Activated CD4-positive, alpha-beta T cell treated with anti-CD3 and anti-CD28 coated beads for 36 hours (primary cell): ENCODE measurements around the gene SOX4. TPM values are rescaled to one million over a fixed set of nuclear protein-coding genes. Genes with fewer than 3 reads are reported as not detected.
A peak's percentile ranks its signal among the peaks of the same experiment; 100 is the strongest.

Source experiments
- ATAC-seq: fragments of 200-7000 bp; cut with Tn5 transposase; one replicate; pipeline ENCODE4 v1.10.0; 2021; ENCODE audit warnings: mild to moderate bottlenecking, moderate library complexity
- CTCF ChIA-PET: fragments of 350-600 bp; sonication (Branson Sonifier 250); formaldehyde crosslinking; loops from one replicate; lab custom pipeline; 2021; ENCODE audit warnings: antibody characterized with exemption; lab: Charles Lee
- POLR2A ChIA-PET: fragments of 350-600 bp; sonication (Branson Sonifier 250); formaldehyde crosslinking; loops from one replicate; lab custom pipeline; 2021; ENCODE audit warnings: antibody characterized with exemption, inconsistent platforms; lab: Charles Lee
- DNase-seq: peaks from one replicate; pipeline ENCODE4 v3.0.0-alpha.2; 2020
- H3K27ac Mint-ChIP-seq: one replicate; pipeline ENCODE4 v1.8.0; 2021; ENCODE audit warnings: mixed read lengths
- H3K27me3 Mint-ChIP-seq: one replicate; pipeline ENCODE4 v1.8.0; 2021; ENCODE audit warnings: mixed read lengths
- H3K36me3 Mint-ChIP-seq: one replicate; pipeline ENCODE4 v1.8.0; 2021; ENCODE audit warnings: low read depth, mixed read lengths
- H3K4me1 Mint-ChIP-seq: one replicate; pipeline ENCODE4 v1.8.0; 2021; ENCODE audit warnings: mixed read lengths
- H3K4me3 Mint-ChIP-seq: one replicate; pipeline ENCODE4 v1.8.0; 2021; ENCODE audit warnings: mild to moderate bottlenecking, moderate library complexity, mixed read lengths
- H3K9me3 Mint-ChIP-seq: one replicate; pipeline ENCODE4 v1.8.0; 2021; ENCODE audit warnings: low read depth, mixed read lengths
- intact Hi-C, 2 experiments: fragments of 100-400 bp; cut with DNase I in 1 of 2; cut with micrococcal nuclease in 1 of 2; formaldehyde crosslinking; loops; one replicate each; pipeline versions ENCODE4 v1.14.2 to v1.15.1; 2022 to 2024; cut with DNase I, micrococcal nuclease
- total RNA-seq, 2 experiments: library from RNA; stranded (reverse); gene quantifications; one replicate each; pipeline ENCODE4 v1.2.3, GENCODE V29; 2021

The SOX4 gene
- total RNA-seq, 2 experiments from 2014 or later = 2.3 to 2.5 TPM

DNA sequence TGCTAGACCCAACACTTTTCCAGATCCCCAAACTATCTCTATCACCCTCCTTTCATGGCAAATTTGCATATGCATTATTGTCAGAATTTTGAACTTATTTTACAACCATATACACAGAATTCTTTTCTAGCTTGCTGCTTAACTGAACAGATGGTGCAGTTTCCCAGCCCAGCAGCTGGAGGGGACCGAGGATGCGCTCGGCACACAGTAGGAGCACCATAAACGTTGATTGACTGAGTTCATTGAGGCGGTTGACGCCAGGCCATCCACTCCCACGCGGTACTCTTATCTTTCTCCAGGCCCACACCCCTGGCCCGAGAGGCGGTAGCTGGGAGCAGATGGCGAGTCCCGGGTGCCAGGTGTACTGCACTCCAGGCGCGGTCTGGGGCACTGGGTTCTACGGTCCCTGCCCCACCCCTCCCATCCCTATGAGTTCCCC, 6.8 kb upstream of the SOX4 start:
- POLR2A ChIA-PET = no interaction called here
- intact Hi-C loops = loop anchor here (5.0 to 10.0 kb wide), 3 partner anchors 152 to 1294 kb away; no protein-coding TSS in a partner anchor

DNA sequence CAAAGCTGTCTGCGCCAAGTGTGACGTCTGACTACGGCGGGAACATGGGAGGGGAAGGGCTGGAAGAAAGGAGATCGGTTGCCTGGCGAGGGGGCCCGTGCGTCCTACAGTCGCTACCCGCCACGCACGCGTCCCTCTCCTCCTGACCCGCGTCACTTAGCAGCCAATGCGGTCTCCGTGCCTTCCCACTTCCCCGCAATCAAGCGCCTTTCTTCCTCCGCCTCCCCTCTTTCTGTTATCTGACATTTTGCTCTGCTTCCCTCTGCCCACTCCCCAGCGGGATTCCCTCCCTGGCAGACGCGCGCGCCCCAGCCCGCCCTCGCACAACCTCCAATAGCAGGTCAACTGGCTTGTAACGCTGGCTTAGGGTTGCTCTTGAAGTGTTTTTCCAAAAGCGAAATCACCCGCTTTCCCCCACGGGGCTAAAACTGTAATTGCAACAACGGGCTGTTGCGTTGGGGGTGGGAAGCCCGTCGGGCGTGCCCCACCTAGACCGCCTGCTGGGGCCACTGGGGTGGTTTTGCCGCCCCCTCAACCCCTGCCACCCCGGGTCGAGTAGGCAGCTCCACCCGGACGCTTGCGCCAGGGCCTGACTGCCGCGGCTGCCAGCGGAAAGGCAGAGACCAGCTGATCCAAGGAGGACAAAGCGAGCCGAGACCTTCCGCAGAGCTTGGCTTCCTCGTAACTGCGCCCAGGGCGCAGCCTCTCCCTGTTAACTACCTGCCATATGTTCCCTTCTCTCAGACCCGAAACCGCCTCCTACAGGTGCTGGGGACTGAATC, 6.2 kb upstream of the SOX4 start:
- DNase-seq (peak; percentile 52), ATAC-seq (peak; percentile 20)
- peaks cover 31% of the 10 kb centered on the region for H3K27me3 Mint-ChIP-seq
- intact Hi-C loops = loop anchor here (5.0 to 10.0 kb wide), 3 partner anchors 153 to 1295 kb away; no protein-coding TSS in a partner anchor
- H3K27ac Mint-ChIP-seq = peak overlapping the region; percentile 72
- ChIA-PET POLR2A (interaction anchor here (0.6 to 1.2 kb wide), 2 partner anchors 240 to 1027 kb away, joined by 3 read pairs; no protein-coding TSS in a partner anchor), CTCF (interaction anchor here (0.6 to 3.7 kb wide), 6 partner anchors 11 to 1289 kb away, joined by 3 to 37 read pairs (median 3); no protein-coding TSS in a partner anchor)
- no peaks in the 10 kb centered on the region for H3K36me3 Mint-ChIP-seq
- H3K4me1 Mint-ChIP-seq = peaks cover 9% of the 10 kb centered on the region
- no peaks in the 10 kb centered on the region for H3K9me3 Mint-ChIP-seq
- H3K4me3 Mint-ChIP-seq = peak overlapping the region; percentile 80

More for the DNA sequence above, 6.8 kb upstream of the SOX4 start:
- Mint-ChIP-seq H3K4me3 (peak overlapping the region; percentile 80), H3K9me3 (no peaks in the 10 kb centered on the region), H3K36me3 (no peaks in the 10 kb centered on the region), H3K27ac (no peak overlapping the region), H3K27me3 (peaks cover 28% of the 10 kb centered on the region), H3K4me1 (peaks cover 9% of the 10 kb centered on the region)
- CTCF ChIA-PET = interaction anchor here (0.6 to 3.7 kb wide), 3 partner anchors 11 to 1023 kb away, joined by 3 to 37 read pairs (median 15); no protein-coding TSS in a partner anchor
- no peak for DNase-seq
- no peak for ATAC-seq

DNA sequence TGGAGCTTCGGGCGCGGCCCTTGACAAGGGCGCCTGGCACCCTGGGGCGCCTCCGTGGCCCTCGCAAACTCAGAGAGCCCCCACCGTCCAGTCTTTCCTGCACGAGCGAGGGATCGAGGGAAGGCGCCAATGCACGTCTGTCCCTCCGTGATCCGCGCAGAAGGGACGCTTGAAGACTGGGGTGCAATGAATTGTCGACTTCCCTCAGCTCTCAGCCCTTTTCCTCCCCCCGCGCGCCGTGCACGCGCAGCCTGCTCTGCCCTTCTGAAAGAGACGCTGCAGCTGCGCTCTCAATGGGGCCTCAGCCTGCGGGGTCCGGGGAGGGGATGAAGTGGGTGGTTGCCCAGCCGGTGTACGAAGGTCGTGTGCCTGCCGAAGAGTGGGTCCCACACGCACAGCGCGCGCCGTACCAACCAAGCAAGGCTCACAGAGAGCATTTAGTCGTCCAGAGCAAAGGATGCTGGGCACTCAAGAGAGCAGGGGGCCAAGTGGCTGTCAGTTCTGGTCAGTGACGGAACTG, 5.5 kb upstream of the SOX4 start:
- H3K36me3 Mint-ChIP-seq = no peaks in the 10 kb centered on the region
- peaks cover 34% of the 10 kb centered on the region for H3K27me3 Mint-ChIP-seq
- intact Hi-C loops = loop anchor here (2.0 to 10.0 kb wide), 7 partner anchors 149 to 1495 kb away; no protein-coding TSS in a partner anchor
- ATAC-seq (peak; percentile 43), DNase-seq (peak; percentile 63)
- no peaks in the 10 kb centered on the region for H3K9me3 Mint-ChIP-seq
- H3K27ac Mint-ChIP-seq = peak overlapping the region; percentile 72
- ChIA-PET CTCF (interaction anchor here (0.6 to 3.7 kb wide), 10 partner anchors 10 to 1290 kb away, joined by 3 to 37 read pairs (median 3); no protein-coding TSS in a partner anchor), POLR2A (interaction anchor here (0.6 to 1.2 kb wide), 2 partner anchors 239 to 1028 kb away, joined by 3 read pairs; no protein-coding TSS in a partner anchor)
- H3K4me3 Mint-ChIP-seq = peak overlapping the region; percentile 80
- peaks cover 9% of the 10 kb centered on the region for H3K4me1 Mint-ChIP-seq

DNA sequence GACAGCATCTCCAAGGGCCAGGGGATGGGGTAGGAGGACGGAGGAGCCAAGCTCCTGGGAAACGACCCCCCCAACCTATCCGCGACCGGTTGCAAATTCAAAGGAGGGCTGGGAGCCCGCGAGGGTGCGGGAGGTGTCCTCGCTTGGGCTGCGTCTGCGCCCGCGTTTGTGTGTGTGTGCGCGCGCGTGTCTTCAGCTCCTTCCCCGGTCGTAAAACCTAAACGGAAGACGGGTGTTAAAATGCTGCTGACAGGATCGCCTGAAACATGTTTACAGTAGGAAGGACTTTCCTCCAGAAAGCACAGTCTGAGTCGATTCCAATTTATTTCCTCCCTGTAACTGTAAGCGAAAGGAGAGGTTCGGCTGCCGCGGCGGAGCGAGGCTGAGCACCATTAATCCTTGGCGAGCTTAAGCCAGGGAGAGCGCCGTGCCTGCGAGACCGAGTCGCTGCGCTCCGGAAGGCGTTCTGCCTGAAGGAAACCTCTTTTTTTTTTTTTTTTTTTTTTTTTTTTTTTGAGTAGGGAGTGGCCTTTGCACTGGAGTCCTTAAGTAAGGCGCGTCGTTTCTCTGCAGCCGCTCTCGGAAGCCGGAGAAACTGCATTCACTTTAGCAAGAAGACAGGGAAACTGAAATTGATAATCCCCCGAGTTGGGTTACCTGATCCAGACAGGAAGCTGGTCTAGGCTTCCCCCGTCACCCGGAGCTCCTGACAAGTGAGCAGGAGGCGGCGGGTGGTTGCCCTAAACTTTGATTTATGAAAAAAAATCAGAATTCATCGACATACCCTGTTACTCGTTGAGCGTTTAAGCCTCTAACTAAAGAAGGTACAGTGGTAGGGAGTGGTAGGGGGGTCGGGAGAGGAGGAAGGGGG, 4.8 kb upstream of the SOX4 start:
- Mint-ChIP-seq H3K27ac (peak overlapping the region; percentile 72), H3K27me3 (peaks cover 34% of the 10 kb centered on the region), H3K36me3 (no peaks in the 10 kb centered on the region), H3K4me3 (peak overlapping the region; percentile 80), H3K4me1 (peaks cover 9% of the 10 kb centered on the region), H3K9me3 (no peaks in the 10 kb centered on the region)
- CTCF ChIA-PET = interaction anchor here (0.5 to 3.7 kb wide), 17 partner anchors 8 to 1384 kb away, joined by 3 to 37 read pairs (median 3); no protein-coding TSS in a partner anchor
- POLR2A ChIA-PET = interaction anchor here (0.6 to 1.2 kb wide), 4 partner anchors 493 to 1185 kb away, joined by 3 read pairs; no protein-coding TSS in a partner anchor
- ATAC-seq = peak; percentile 37
- peak; percentile 61 for DNase-seq
- intact Hi-C loops = loop anchor here (1.0 to 10.0 kb wide), 9 partner anchors 150 to 1496 kb away; partner anchors contain the start of gene CDKAL1 (in 1 of the 2)

DNA sequence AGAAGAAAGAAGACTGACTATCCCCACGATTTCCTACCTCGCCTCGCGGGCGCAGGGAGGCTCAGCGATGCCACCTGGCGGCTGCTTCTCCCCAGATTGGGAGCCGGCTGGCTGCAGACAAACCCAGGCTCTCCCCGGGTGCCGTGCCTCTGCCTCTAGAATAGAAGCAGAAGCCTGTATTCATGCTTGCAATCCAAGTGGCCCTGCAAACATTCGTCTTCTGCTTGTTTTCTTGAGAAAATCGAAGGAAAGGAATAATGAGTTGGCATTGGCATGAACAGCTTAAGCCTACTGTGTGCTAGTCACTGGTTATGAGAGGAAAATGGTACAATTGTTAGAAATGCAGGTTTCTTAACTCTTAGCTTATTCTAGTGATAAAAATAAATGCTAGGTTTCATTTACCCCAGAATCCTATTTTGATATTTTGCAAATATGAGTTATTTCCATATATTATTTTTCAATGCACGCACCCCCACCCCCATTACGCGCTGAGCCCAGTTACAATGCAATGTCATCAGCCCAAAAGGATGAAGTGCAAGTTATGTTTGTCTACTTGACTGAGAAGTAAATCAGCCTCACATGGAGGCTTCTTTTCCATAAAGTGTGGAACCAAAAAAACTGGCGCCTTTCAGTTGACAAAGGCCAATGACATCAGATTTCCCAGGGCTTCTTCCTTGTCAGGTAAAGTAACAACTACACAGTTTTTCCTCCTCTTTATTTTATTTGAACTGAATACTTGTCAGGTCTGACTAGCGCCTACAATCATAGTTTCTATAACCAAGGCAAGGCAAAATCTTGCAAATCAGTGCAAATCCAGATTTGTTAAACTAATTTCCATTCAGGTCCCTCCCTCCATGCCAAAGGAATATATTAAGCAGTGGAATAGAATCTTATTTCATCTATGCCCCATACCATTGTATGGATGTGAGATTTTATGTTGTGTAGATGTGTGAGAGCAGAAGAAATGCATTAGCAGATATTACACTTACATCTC, 3.9 kb upstream of the SOX4 start:
- Mint-ChIP-seq H3K27me3 (peaks cover 34% of the 10 kb centered on the region), H3K36me3 (no peaks in the 10 kb centered on the region), H3K4me1 (peaks cover 11% of the 10 kb centered on the region), H3K9me3 (no peaks in the 10 kb centered on the region), H3K4me3 (peak overlapping the region; percentile 80), H3K27ac (peak overlapping the region; percentile 72)
- ChIA-PET POLR2A (interaction anchor here (0.6 to 0.7 kb wide), 4 partner anchors 494 to 1186 kb away, joined by 3 to 6 read pairs (median 3); no protein-coding TSS in a partner anchor), CTCF (interaction anchor here (0.7 to 3.7 kb wide), 11 partner anchors 8 to 1256 kb away, joined by 3 to 37 read pairs (median 4); no protein-coding TSS in a partner anchor)
- intact Hi-C loops = loop anchor here (1.0 to 10.0 kb wide), 12 partner anchors 151 to 1497 kb away; partner anchors contain the start of genes CDKAL1 (in 1 of the 2) and MBOAT1 (in 1 of the 2)
- peak; percentile 61 for ATAC-seq
- DNase-seq = peak; percentile 91

DNA sequence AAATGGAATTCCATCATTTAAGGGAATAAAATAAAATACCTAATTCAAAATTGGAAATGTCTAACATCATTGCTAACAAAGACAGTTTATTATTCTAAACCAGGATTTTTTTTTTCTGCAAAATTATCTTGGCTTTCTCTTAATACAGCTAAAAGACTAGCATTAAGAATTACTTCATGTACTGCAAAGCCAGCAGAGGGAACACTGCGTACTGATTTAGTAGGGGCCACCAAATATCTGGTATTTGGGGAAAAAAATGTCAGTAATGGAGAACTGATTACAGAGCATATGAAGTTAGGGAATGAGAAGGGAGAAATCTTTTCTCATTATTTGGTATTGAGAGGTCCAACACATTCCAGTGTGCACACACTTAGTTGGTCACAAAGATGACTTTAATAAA, 3.2 kb upstream of the SOX4 start:
- Mint-ChIP-seq H3K4me3 (no peak overlapping the region), H3K27me3 (peaks cover 35% of the 10 kb centered on the region), H3K9me3 (no peaks in the 10 kb centered on the region), H3K36me3 (no peaks in the 10 kb centered on the region), H3K27ac (no peak overlapping the region), H3K4me1 (peaks cover 13% of the 10 kb centered on the region)
- ATAC-seq = no peak
- DNase-seq = no peak
- POLR2A ChIA-PET = no interaction called here
- intact Hi-C loops = loop anchor here in 1 of 2 experiments (5.0 to 10.0 kb wide), 3 partner anchors 323 to 1378 kb away; partner anchors contain the start of gene MBOAT1
- CTCF ChIA-PET = interaction anchor here (0.6 to 3.5 kb wide), 3 partner anchors 331 to 1026 kb away, joined by 3 to 37 read pairs (median 3); no protein-coding TSS in a partner anchor

DNA sequence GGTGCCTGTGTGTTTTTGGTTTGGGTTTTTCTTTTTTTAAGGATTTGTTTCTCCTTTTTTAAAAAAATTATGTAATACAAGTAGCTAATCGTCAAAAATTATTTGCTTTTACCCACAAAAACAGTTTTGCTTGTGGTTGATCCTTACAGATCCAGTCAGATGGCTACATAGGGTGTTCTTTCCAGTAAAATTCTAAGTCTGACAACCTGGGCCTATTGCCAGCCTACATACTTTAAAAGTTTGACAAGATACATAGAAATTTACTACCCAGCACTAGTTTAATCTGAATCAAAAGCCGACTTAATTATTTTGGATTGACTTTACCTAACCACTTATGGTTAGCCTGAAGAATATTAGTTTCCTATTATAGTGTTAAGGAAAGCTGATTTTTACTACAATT, 2.1 kb upstream of the SOX4 start:
- ATAC-seq (no peak), DNase-seq (no peak)
- Mint-ChIP-seq H3K4me3 (no peak overlapping the region), H3K27me3 (peaks cover 34% of the 10 kb centered on the region), H3K9me3 (no peaks in the 10 kb centered on the region), H3K4me1 (peaks cover 22% of the 10 kb centered on the region), H3K27ac (no peak overlapping the region), H3K36me3 (peaks cover 2% of the 10 kb centered on the region)
- ChIA-PET POLR2A (no interaction called here), CTCF (interaction anchor here (0.6 to 1.0 kb wide), 3 partner anchors 1026 to 1187 kb away, joined by 3 to 4 read pairs (median 3); no protein-coding TSS in a partner anchor)
- intact Hi-C loops = loop anchor here in 1 of 2 experiments (5.0 to 10.0 kb wide), 3 partner anchors 324 to 1379 kb away; partner anchors contain the start of gene MBOAT1

DNA sequence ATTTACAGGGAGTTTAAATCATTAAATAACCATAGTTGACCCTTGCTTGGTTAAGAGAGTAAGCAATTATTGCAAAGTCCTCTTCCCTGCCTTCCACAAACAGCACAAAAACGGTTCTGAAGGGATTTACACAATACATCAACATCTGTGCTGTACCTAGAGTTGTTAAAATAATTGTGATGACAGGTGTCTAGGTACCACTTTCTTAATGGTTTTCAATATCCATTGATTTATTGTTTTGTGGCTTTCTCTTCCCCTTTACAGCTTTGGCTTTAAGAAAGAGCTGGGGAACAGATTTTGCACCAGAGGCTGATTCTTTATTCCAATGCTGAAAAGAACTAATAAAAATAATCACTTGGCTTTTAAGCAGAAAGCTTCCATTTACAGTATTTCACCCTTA, 598 bp upstream of the SOX4 start:
- POLR2A ChIA-PET = no interaction called here
- intact Hi-C loops = loop anchor here in 1 of 2 experiments (5.0 to 10.0 kb wide), 3 partner anchors 326 to 1381 kb away; partner anchors contain the start of gene MBOAT1
- H3K36me3 Mint-ChIP-seq = peaks cover 2% of the 10 kb centered on the region
- H3K4me1 Mint-ChIP-seq = peaks cover 24% of the 10 kb centered on the region
- CTCF ChIA-PET = interaction anchor here (0.7 to 1.8 kb wide), 4 partner anchors 65 to 1302 kb away, joined by 3 to 15 read pairs (median 4); no protein-coding TSS in a partner anchor
- no peak for ATAC-seq
- no peak overlapping the region for H3K4me3 Mint-ChIP-seq
- H3K9me3 Mint-ChIP-seq = no peaks in the 10 kb centered on the region
- H3K27ac Mint-ChIP-seq = no peak overlapping the region
- no peak for DNase-seq
- H3K27me3 Mint-ChIP-seq = peaks cover 32% of the 10 kb centered on the region

DNA sequence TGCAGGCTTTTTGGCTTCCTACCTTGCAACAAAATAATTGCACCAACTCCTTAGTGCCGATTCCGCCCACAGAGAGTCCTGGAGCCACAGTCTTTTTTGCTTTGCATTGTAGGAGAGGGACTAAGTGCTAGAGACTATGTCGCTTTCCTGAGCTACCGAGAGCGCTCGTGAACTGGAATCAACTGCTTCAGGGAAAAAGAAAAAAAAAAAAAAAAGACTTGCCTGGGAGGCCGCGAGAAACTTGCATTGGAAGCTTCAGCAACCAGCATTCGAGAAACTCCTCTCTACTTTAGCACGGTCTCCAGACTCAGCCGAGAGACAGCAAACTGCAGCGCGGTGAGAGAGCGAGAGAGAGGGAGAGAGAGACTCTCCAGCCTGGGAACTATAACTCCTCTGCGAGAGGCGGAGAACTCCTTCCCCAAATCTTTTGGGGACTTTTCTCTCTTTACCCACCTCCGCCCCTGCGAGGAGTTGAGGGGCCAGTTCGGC, 420 bp downstream of the SOX4 start:
- Mint-ChIP-seq H3K4me3 (no peak overlapping the region), H3K9me3 (no peaks in the 10 kb centered on the region), H3K4me1 (peaks cover 23% of the 10 kb centered on the region), H3K27ac (no peak overlapping the region), H3K36me3 (peaks cover 2% of the 10 kb centered on the region), H3K27me3 (peaks cover 42% of the 10 kb centered on the region)
- DNase-seq (peak; percentile 43), ATAC-seq (peak; percentile 24)
- intact Hi-C loops = loop anchor here in 1 of 2 experiments (5.0 to 10.0 kb wide), 3 partner anchors 327 to 1382 kb away; partner anchors contain the start of gene MBOAT1
- ChIA-PET CTCF (interaction anchor here (0.6 to 1.8 kb wide), 7 partner anchors 25 to 1055 kb away, joined by 3 to 15 read pairs (median 3); no protein-coding TSS in a partner anchor), POLR2A (interaction anchor here (0.6 kb wide), 1 partner anchor 1157 kb away, joined by 3 read pairs; no protein-coding TSS in a partner anchor)
